Stimulated activated naive B cell treated with anti-CD40 and anti-IgM and Interleukin-4, amounts not matched to agents 10 μg/mL and 1 μg/mL and 100 μg/mL, for 72 hours (primary cell): ENCODE measurements around the gene SHOX.
A peak's percentile ranks its signal among the peaks of the same experiment; 100 is the strongest.
"Not testable (repeated sequence)": the region's sequence is repeated elsewhere in the genome, so short reads cannot be mapped to it uniquely, and the experiment has no call there.

Experiments
- ATAC-seq, 2 donors: fragments of 150-1000 bp; cut with Tn5 transposase; replicated peaks; 2 replicates each; pipeline ENCODE4 v1.10.0; 2021; ENCODE audit warnings: moderate library complexity in 1 of 2
- DNase-seq: peaks from one replicate; pipeline ENCODE4 v3.0.0; 2021
- H3K27ac Mint-ChIP-seq: one replicate; pipeline ENCODE4 v1.8.0; 2022; ENCODE audit warnings: mild to moderate bottlenecking, mixed read lengths
- H3K27me3 Mint-ChIP-seq, 2 donors: one replicate each; pipeline ENCODE4 v1.8.0; 2022; ENCODE audit warnings: mixed read lengths in 2 of 2
- H3K36me3 Mint-ChIP-seq, 2 donors: one replicate each; pipeline ENCODE4 v1.8.0; 2022; ENCODE audit warnings: mixed read lengths in 2 of 2, mild to moderate bottlenecking in 1 of 2
- H3K4me1 Mint-ChIP-seq, 2 donors: one replicate each; pipeline ENCODE4 v1.8.0; 2022; ENCODE audit warnings: mixed read lengths in 2 of 2, mild to moderate bottlenecking in 1 of 2
- H3K4me3 Mint-ChIP-seq, 2 donors: one replicate each; pipeline ENCODE4 v1.8.0; 2022; ENCODE audit warnings: mild to moderate bottlenecking in 2 of 2, mixed read lengths in 2 of 2, moderate library complexity in 1 of 2
- H3K9me3 Mint-ChIP-seq, 2 donors: one replicate each; pipeline ENCODE4 v1.8.0; 2022; ENCODE audit warnings: mixed read lengths in 2 of 2, mild to moderate bottlenecking in 1 of 2

SHOX gene

DNA sequence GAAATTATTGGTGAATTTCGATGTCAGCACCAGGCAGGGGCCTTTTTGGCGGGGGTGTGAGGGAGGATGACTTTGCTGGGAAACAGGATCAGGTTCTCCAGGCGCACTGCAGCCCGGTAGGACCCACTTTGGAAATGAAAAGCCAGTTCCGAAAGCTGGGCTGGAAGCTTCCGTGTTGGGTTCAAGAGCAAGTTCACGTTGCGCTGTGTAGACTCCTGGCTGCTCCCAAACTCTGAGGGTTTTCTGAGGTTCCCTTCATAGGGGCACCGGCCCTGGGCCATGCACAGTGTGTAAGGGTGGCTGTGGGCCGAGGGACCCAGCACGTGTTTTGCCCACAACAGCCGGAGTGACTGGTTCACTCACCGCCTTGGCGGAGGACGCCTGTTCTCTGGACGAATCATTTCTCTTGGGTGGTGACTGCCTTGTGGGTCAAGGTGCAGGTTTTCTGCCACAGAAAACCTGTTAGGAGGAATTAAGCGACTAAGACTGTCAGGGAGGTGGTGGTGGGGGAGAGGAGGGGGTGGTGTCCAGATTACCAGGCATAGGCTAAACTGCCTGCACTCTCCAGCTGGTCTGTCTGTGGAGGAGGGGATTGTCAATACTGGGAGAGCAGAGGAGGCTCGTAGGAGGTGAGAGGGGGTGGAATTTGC, 8.0 kb downstream of the SHOX start:
- peak overlapping the region; percentile 44 for H3K27ac Mint-ChIP-seq
- peaks cover 66 to 88% of the 10 kb centered on the region in 2 donors for H3K27me3 Mint-ChIP-seq
- H3K9me3 Mint-ChIP-seq: no peaks in the 10 kb centered on the region
- peaks cover 14 to 18% of the 10 kb centered on the region in 2 donors for H3K4me1 Mint-ChIP-seq
- H3K4me3 Mint-ChIP-seq: no peak overlapping the region
- H3K36me3 Mint-ChIP-seq: no peaks in the 10 kb centered on the region
- DNase-seq: no peak
- no peak for ATAC-seq

DNA sequence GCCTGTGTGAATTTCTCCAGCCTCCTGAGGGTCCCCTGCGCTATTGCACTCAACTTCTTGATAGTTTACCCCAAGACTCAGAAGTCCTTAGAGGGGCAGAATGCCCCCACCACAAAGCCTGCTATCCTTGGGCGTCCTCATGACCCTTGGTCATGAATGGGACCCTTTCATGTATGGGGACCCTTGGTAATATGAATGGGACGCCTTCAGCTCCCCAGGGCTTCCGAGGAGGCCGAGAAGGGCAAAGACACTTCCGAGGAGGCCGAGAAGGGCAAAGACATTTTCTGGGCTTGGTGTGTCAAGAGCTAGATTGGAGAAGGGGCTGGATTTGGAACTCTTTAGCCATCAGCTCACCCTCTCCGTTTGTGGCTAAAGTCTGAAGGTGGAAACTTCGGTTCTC, 8.6 kb downstream of the SHOX start:
- Mint-ChIP-seq H3K4me3 (no peak overlapping the region), H3K4me1 (peaks cover 14 to 18% of the 10 kb centered on the region in 2 donors), H3K27me3 (peaks cover 63 to 88% of the 10 kb centered on the region in 2 donors), H3K36me3 (no peaks in the 10 kb centered on the region), H3K9me3 (no peaks in the 10 kb centered on the region), H3K27ac (no peak overlapping the region)
- ATAC-seq (no peak), DNase-seq (no peak)

DNA sequence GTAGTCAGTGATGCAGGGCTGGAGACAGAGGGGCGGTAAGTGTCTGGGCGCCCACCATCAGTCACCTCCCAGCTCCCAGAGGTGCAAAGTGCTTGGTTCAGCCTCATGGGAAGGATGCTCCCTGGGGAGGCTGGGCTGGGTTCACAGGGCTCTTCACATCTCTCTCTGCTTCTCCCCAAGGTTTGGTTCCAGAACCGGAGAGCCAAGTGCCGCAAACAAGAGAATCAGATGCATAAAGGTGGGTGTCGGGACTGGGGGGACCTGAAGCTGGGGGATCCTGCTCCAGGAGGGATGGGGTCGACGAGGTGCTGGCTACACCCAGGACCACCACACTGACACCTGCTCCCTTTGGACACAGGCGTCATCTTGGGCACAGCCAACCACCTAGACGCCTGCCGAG, 10.1 kb downstream of the SHOX start:
- H3K27me3 Mint-ChIP-seq: peaks cover 68 to 85% of the 10 kb centered on the region in 2 donors
- no peak overlapping the region for H3K4me3 Mint-ChIP-seq
- no peak overlapping the region for H3K27ac Mint-ChIP-seq
- ATAC-seq (no peak), DNase-seq (no peak)
- peaks cover 10 to 18% of the 10 kb centered on the region in 2 donors for H3K4me1 Mint-ChIP-seq
- H3K36me3 Mint-ChIP-seq: no peaks in the 10 kb centered on the region
- H3K9me3 Mint-ChIP-seq: no peaks in the 10 kb centered on the region

DNA sequence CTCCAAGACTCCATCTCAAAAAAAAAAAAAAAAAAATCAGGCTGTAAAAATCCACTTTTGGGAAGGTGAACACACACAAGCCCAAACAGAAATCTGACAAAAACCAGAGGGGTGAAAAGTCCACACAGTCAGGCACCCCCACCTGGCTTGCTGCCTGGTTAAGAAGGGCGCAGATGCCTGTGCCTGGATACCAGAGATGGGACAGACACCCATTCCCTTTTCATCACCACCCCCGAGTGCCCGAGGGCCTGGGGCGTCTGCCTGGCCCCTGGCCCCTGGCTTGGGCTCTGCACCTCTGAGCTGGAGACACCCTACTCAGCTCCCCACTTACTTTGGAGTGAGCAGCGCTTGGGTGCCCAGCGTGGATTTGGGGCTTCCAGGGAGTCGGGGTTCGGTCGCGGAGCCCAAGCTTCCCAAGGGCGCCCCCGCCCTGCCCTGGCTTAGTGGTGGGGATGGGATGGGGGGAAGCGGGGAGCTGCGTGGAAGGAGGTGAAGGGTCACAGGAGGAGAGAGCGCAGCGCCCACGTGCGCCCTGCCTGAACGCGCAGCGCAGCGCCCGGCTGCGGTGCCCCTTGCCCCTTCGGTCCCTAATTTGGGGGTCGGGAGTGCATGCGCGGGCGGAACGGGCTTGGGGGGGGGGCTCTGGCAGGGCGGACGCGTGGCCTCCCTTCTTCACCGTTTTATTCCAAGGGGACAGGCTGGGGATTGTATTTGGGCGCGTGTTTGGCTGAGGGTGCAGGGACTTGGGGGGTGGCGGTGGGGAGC, 11.3 kb downstream of the SHOX start:
- Mint-ChIP-seq H3K4me3 (peak overlapping the region in 1 of 2 donors; percentile 28), H3K27me3 (peaks cover 74 to 80% of the 10 kb centered on the region in 2 donors), H3K36me3 (no peaks in the 10 kb centered on the region), H3K4me1 (peaks cover 9 to 16% of the 10 kb centered on the region in 2 donors), H3K9me3 (no peaks in the 10 kb centered on the region), H3K27ac (no peak overlapping the region)
- DNase-seq (no peak), ATAC-seq (no peak)

DNA sequence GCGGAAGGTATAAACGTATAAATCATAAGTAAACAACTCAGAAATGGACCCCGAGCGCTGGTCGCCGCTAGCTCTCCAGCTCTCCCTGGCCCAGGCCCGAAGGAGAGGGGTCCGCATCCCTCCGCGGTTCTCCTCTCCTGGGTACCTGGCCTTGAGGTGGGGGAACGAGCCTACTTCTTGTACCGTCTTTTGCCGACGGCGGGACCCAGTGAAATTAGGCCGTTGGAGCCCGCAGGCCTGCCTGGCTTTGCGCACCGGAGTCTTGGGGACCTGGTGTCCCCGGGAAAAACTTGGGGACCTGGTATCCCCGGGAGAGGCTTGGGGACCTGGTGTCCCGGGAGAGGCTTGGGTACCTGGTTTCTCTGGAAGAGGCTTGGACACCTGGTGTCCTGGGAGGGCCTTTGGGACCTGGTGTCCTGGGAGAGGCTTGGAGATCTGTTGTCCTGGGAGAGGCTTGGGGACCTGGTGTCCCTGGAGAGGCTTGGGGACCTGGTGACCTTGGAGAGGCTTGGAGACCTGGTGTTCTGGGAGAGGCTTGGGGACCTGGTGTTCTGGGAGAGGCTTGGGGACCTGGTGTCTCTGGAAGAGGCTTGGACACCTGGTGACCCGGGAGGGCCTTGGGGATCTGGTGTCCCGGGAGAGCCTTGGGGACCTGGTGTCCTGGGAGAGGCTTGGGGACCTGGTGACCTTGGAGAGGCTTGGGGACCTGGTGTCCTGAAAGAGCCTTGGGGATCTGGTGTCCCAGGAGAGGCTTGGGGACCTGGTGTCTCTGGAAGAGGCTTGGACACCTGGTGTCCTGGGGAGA, 12.0 kb downstream of the SHOX start:
- Mint-ChIP-seq H3K9me3 (no peaks in the 10 kb centered on the region), H3K36me3 (no peaks in the 10 kb centered on the region), H3K27me3 (peaks cover 69 to 73% of the 10 kb centered on the region in 2 donors), H3K27ac (peak overlapping the region; percentile 59), H3K4me1 (peaks cover 6 to 8% of the 10 kb centered on the region in 2 donors), H3K4me3 (peak overlapping the region in 1 of 2 donors; percentile 4)
- ATAC-seq (no peak), DNase-seq (no peak)

DNA sequence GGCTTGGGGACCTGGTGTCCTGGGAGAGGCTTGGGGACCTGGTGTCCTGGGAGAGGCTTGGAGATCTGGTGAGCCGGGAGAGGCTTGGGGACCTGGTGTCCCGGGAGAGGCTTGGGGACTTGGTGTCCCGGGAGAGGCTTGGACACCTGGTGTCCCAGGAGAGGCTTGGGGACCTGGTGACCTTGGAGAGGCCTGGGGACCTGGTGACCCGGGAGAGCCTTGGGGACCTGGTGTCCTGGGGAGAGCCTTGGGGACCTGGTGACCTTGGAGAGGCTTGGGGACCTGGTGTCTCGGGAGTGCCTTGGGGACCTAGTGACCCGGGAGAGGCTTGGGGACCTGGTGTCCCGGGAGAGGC, 12.6 kb downstream of the SHOX start:
- no peaks in the 10 kb centered on the region for H3K36me3 Mint-ChIP-seq

DNA sequence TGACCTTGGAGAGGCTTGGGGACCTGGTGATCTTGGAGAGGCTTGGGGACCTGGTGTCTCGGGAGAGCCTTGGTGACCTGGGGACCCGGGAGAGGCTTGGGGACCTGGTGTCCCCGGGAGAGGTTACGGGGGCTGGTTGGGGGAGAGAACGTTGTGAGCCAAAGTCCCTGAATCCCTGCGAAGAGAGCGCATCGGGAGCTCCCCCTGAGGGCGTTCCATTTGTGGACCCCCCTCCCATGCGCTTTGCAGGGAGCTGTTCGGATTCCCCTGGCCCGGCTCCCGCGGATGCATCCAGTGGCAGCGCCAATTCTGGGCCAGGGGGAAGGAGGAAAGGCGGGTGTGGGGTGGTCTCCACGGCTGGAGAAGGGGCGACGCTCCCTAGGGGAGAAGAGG, 13.3 kb downstream of the SHOX start:
- H3K4me3 Mint-ChIP-seq: no peak overlapping the region
- no peaks in the 10 kb centered on the region for H3K9me3 Mint-ChIP-seq
- ATAC-seq: no peak
- H3K27ac Mint-ChIP-seq: no peak overlapping the region
- H3K36me3 Mint-ChIP-seq: no peaks in the 10 kb centered on the region
- H3K4me1 Mint-ChIP-seq: no peaks in the 10 kb centered on the region
- peaks cover 56 to 68% of the 10 kb centered on the region in 2 donors for H3K27me3 Mint-ChIP-seq
- no peak for DNase-seq

More for the DNA sequence above, 12.6 kb downstream of the SHOX start:
- H3K27me3 Mint-ChIP-seq: peaks cover 63 to 68% of the 10 kb centered on the region in 2 donors
- DNase-seq: no peak
- H3K4me3 Mint-ChIP-seq: no peak overlapping the region
- peak overlapping the region; percentile 59 for H3K27ac Mint-ChIP-seq
- H3K9me3 Mint-ChIP-seq: no peaks in the 10 kb centered on the region
- H3K4me1 Mint-ChIP-seq: peaks cover 1 to 2% of the 10 kb centered on the region in 2 donors
- ATAC-seq: no peak

DNA sequence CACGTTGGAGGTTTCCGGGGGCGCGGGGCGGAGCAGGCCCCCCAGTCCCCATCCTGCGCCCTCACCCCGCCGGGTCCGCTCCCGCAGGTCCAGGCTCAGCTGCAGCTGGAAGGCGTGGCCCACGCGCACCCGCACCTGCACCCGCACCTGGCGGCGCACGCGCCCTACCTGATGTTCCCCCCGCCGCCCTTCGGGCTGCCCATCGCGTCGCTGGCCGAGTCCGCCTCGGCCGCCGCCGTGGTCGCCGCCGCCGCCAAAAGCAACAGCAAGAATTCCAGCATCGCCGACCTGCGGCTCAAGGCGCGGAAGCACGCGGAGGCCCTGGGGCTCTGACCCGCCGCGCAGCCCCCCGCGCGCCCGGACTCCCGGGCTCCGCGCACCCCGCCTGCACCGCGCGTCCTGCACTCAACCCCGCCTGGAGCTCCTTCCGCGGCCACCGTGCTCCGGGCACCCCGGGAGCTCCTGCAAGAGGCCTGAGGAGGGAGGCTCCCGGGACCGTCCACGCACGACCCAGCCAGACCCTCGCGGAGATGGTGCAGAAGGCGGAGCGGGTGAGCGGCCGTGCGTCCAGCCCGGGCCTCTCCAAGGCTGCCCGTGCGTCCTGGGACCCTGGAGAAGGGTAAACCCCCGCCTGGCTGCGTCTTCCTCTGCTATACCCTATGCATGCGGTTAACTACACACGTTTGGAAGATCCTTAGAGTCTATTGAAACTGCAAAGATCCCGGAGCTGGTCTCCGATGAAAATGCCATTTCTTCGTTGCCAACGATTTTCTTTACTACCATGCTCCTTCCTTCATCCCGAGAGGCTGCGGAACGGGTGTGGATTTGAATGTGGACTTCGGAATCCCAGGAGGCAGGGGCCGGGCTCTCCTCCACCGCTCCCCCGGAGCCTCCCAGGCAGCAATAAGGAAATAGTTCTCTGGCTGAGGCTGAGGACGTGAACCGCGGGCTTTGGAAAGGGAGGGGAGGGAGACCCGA, 14.0 kb downstream of the SHOX start:
- H3K9me3 Mint-ChIP-seq: no peaks in the 10 kb centered on the region
- DNase-seq (no peak), ATAC-seq (no peak)
- no peaks in the 10 kb centered on the region for H3K36me3 Mint-ChIP-seq
- peak overlapping the region; percentile 20 for H3K27ac Mint-ChIP-seq
- no peaks in the 10 kb centered on the region for H3K4me1 Mint-ChIP-seq
- H3K4me3 Mint-ChIP-seq: no peak overlapping the region
- peaks cover 49 to 66% of the 10 kb centered on the region in 2 donors for H3K27me3 Mint-ChIP-seq

DNA sequence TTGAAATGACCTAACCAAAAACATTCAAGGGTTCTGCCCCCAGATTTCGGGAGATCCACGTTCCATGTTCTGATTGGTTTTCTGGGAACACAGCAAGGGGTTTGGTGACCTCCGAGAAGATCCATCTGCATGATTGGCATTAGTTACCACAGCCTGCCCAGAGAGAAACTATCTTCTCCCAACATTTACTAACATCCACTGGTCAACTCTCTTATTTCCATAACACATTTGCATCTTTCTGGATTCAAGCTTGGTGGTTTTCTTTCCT, 15.6 kb downstream of the SHOX start:
- Mint-ChIP-seq H3K36me3 (no peaks in the 10 kb centered on the region), H3K9me3 (no peaks in the 10 kb centered on the region), H3K4me1 (no peaks in the 10 kb centered on the region), H3K4me3 (no peak overlapping the region), H3K27me3 (peaks cover 35 to 54% of the 10 kb centered on the region in 2 donors), H3K27ac (peak overlapping the region; percentile 22)
- DNase-seq: no peak
- ATAC-seq: no peak

DNA sequence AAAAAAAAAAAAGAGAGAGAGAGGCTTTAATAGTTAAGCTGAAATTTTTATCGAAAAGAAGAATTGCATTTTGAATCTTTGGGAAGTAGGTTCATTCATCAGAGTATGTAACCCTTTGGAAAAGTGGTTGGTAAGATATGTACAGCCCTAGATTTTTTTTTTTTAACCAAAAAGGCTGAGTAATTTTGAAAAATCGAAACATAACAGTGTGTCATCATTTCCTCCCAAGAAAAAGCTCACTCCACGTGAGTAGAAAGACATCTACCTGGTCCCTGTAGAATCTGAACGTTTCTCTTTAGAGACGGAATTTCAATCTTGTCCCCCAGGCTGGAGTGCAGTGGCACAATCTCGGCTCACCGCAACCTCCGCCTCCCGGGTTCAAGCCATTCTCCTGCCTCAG, 16.2 kb downstream of the SHOX start:
- no peak overlapping the region for H3K27ac Mint-ChIP-seq
- no peaks in the 10 kb centered on the region for H3K9me3 Mint-ChIP-seq

DNA sequence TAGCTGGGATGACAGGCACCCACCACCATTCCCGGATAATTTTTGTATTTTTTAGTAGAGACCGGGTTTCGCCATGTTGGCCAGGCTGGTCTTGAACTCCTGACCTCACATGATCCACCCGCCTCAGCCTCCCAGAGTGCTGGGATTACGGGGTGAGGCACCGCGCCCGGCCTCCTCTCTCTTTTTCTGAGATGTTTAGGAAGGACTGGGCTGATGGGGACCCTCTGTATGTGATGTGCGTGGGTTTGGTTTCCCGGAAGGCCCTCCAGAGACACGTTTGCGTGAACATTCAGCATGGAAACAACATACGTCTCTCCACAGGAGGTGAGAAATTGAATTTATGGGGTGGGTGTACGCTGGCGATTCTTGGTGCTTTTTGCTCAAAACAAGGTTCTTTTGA, 18.6 kb downstream of the SHOX start:
- ATAC-seq (no peak), DNase-seq (no peak)
- H3K9me3 Mint-ChIP-seq: no peaks in the 10 kb centered on the region
- no peaks in the 10 kb centered on the region for H3K4me1 Mint-ChIP-seq
- H3K36me3 Mint-ChIP-seq: no peaks in the 10 kb centered on the region
- no peak overlapping the region for H3K4me3 Mint-ChIP-seq
- peaks cover 24 to 25% of the 10 kb centered on the region in 2 donors for H3K27me3 Mint-ChIP-seq
- no peak overlapping the region for H3K27ac Mint-ChIP-seq

More for the DNA sequence above, 16.2 kb downstream of the SHOX start:
- DNase-seq (no peak), ATAC-seq (no peak)
- Mint-ChIP-seq H3K36me3 (no peaks in the 10 kb centered on the region), H3K4me1 (no peaks in the 10 kb centered on the region), H3K27me3 (peaks cover 33 to 48% of the 10 kb centered on the region in 2 donors), H3K4me3 (no peak overlapping the region)

DNA sequence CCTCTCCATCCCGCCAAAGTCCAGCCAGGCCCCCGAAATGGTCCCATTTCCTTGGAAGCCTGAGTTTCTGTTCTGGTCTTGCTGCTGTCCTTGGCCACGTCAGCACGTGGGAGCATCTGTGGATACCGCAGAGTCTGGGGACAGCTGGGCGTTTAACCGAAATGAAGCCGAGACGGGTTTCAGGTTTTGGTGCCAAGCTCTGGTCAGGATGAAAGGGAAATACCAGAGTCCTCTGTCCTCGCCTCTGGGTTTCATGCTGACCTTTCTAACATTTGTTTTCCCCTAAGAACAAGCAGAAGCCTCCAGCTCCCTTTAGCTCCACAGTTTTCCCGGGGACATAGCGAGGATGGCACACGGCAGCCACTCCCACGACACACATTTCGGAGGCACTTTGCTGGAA, 19.7 kb downstream of the SHOX start:
- Mint-ChIP-seq H3K36me3 (no peaks in the 10 kb centered on the region), H3K4me3 (no peak overlapping the region), H3K27me3 (peaks cover 16% of the 10 kb centered on the region in 2 donors), H3K4me1 (no peaks in the 10 kb centered on the region), H3K27ac (no peak overlapping the region), H3K9me3 (no peaks in the 10 kb centered on the region)
- ATAC-seq (no peak), DNase-seq (no peak)

DNA sequence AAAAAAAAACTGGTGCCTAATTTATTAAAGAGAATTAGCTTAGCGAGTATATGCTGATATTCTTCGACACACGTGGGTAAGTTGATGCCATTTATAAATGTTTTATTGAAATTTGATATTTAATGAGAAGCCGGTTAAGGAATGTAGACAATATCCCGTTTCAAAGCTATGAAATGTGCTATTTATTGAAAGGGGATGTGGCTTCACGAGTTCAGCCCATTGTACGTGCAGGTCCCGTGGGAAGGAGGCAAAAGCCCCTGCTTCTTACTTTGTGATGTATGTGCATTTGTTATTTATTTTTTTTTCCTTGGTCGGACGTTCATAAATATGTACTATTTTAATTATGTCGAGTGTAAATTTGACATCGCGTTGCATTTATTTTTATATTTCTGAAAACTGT, 20.2 kb downstream of the SHOX start:
- Mint-ChIP-seq H3K27me3 (peaks cover 12 to 16% of the 10 kb centered on the region in 2 donors), H3K9me3 (no peaks in the 10 kb centered on the region), H3K36me3 (no peaks in the 10 kb centered on the region), H3K27ac (no peak overlapping the region), H3K4me3 (no peak overlapping the region), H3K4me1 (no peaks in the 10 kb centered on the region)
- ATAC-seq (no peak), DNase-seq (no peak)

DNA sequence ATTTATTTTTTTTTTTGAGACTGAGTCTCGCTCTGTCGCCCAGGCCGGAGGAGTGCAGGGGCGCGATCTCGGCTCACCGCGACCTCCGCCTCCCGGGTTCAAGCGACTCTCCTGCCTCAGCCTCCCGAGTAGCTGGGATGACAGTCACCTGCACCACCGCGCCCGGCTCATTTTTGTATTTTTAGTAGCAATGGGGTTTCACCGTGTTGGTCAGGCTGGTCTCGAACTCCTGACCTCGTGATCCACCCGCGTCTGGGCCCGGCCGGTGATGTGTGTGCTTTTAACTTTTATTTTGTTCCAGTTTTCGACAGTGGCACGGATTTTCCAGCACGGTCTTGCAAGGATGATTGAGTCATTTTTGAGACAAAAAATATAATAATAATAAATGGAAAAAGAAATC, 21.3 kb downstream of the SHOX start:
- not testable (repeated sequence) for H3K4me1 Mint-ChIP-seq, H3K4me3 Mint-ChIP-seq, H3K9me3 Mint-ChIP-seq, H3K27ac Mint-ChIP-seq, DNase-seq, ATAC-seq, H3K36me3 Mint-ChIP-seq
- peaks cover 4 to 16% of the 10 kb centered on the region in 2 donors for H3K27me3 Mint-ChIP-seq
